Subcutaneous abdominal adipose tissue (tissue), 5 donors: ENCODE results near the gene APC2.

Experiments
- H3K27ac ChIP-seq: one replicate; pipeline ENCODE4 v1.7.0; 2013; ENCODE audit warnings: low read depth, mild to moderate bottlenecking, inconsistent platforms, low read length, moderate library complexity
- H3K27me3 ChIP-seq, 5 donors: one replicate each; pipeline ENCODE4 v1.7.0; 2013; ENCODE audit warnings: low read length in 5 of 5, inconsistent platforms in 1 of 5; ENCODE audit not compliant: control insufficient read depth in 5 of 5, insufficient read depth in 4 of 5
- H3K36me3 ChIP-seq, 5 donors: one replicate each; pipeline ENCODE4 v1.7.0; 2013; ENCODE audit warnings: low read length in 5 of 5; ENCODE audit not compliant: control insufficient read depth in 5 of 5, insufficient read depth in 5 of 5
- H3K4me1 ChIP-seq, 5 donors: one replicate each; pipeline ENCODE4 v1.7.0; 2013; ENCODE audit warnings: low read length in 5 of 5, mild to moderate bottlenecking in 3 of 5, moderate library complexity in 1 of 5; ENCODE audit not compliant: control insufficient read depth in 5 of 5, insufficient read depth in 5 of 5
- H3K4me3 ChIP-seq, 5 donors: one replicate each; pipeline ENCODE4 v1.7.0; 2013; ENCODE audit warnings: low read length in 5 of 5, low read depth in 1 of 5
- H3K9ac ChIP-seq, 5 donors: one replicate each; pipeline ENCODE4 v1.7.0; 2013; ENCODE audit warnings: low read length in 5 of 5, mild to moderate bottlenecking in 4 of 5, moderate library complexity in 3 of 5
- H3K9me3 ChIP-seq, 5 donors: one replicate each; pipeline ENCODE4 v1.7.0; 2013; ENCODE audit warnings: low read length in 5 of 5; ENCODE audit not compliant: control insufficient read depth in 5 of 5
- donor health status: healthy.
- donor health status: healthy.
- donor health status: healthy.
- donor health status: healthy.
- donor health status: healthy.

The APC2 gene

DNA sequence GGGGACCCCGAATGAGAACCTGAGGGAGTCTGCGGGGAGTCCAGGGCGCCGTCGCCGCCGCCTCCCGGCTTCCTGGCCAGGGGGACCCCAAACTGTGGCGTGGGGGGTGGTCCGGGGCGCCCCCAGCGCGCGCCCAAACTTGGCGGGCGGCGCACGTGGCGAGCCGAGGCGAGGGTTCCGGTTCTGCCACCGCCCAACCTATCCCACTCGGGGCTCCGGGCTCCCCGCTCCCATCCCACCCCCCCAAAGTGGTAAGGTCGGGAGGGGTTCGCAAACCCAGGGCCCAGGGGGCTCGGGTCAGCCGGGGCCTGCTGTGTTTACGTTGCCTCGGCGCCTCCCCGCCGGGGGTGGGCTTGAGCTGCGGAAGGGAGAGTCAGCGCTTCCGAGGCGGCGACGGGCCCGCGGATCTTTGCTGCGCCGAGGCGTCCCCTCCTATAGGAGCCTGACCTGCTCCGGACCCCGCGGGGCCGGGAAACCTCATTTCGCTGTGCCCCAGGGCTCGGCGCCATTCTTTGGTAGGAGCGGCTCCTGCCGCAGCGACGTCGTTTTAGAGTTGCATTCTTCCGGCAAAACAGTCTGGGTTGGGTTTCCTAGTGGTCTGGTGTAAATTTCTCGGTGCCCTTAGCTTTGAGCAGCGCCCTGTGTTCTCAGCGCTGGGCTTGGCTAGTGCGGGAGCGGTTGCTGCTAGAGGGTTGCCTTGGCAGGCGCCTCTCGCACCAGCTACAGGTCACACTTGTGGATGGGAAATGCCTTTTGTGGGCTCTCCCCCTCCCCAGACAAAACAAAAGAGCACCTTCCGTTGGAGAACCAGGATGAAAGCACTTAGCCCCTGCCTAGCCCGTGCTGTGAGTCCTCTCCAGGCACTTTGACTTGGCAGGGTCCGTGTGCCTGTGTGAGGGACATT lies 41.4 kb upstream of the APC2 start:
- peaks cover 0 to 16% (median 6%) of the 10 kb centered on the region in 5 donors for H3K36me3 ChIP-seq
- H3K9ac ChIP-seq, result peak overlapping the region; percentile 84 to 97 (median 97)
- peak overlapping the region; percentile 69 to 81 (median 73) for H3K4me3 ChIP-seq
- H3K27me3 ChIP-seq, result no peaks in the 10 kb centered on the region
- H3K4me1 ChIP-seq, result peaks cover 15 to 64% (median 55%) of the 10 kb centered on the region in 5 donors
- peak overlapping the region; percentile 83 for H3K27ac ChIP-seq
- H3K9me3 ChIP-seq, result no peaks in the 10 kb centered on the region

DNA sequence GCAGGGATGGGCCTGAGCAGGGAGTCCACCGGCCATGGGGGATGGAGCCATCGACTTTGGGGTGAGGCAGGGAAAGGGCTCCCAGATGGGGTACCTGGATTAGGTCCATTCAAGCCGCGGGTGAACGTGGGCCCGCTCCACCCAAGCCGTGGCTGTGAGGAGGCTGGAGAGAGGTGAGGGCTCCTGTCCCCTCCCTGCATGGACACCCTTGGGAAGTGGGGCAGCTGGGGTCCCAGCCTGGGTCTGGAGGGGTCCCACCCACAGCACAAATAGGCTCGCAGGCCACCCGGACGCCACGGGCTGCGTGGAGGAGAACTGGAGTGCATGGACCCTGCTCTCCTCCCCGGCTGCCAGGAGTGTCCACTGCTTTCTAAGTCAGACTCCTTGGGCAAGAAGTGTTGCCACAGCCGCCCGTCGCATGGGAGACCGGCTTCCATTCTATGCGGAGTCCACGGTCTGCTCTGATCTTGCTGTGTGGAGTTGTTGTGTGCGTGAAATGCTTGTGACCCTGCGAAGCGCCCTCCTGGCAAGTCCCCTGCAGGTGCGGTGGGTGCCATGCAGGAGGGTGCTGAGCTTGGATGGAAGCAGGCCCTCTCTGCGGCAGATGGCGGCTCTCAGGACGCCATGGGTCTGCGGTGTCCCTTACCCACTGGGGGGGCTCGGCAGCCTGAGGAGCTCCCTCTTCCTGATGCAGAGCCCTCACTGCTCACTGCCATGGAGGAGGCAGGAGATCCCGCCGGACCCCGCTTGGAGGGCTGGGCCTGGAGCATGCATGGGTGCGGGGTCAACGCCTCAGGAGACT lies 40.5 kb upstream of the APC2 start:
- H3K4me1 ChIP-seq, result peaks cover 15 to 68% (median 56%) of the 10 kb centered on the region in 5 donors
- H3K9ac ChIP-seq, result peak overlapping the region; percentile 84 to 97 (median 97)

DNA sequence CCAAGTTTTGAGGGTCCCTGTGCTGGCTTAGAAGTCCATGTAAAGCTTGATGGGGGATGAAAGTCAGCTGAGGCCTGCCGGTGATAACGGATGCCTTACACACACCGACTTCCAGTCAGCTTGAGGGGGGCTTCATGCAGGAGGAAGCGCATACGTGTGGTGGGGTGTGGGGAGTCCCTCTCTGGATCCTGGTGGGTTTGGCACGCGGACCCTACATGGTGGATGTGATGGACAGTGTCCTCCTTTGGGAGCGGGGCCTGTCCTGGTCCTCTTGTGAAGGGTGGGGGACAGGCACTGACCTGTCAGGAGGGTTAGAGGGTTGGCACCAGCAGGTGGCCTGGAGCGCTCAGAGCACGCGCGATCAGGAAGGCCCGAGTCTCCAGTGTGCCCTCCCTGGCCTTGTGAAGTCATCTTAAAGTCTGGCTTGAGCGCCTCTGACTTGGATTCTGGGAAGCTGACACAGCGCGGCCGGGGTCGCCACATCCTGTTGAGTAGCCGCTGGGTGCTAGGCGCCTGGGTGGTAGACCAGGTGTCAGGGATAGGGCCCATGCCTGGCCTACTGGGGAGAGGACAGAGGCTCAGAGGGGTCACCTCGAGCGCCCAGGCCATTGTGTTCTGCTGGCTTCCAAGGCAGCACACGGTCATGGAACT lies 39.7 kb upstream of the APC2 start:
- no peaks in the 10 kb centered on the region for H3K9me3 ChIP-seq
- peak overlapping the region in 4 of 5 donors; percentile 1 to 73 (median 30) for H3K4me3 ChIP-seq
- H3K27me3 ChIP-seq, result no peaks in the 10 kb centered on the region
- peaks cover 15 to 74% (median 62%) of the 10 kb centered on the region in 5 donors for H3K4me1 ChIP-seq
- H3K27ac ChIP-seq, result peak overlapping the region; percentile 77
- H3K36me3 ChIP-seq, result peaks cover 0 to 16% (median 6%) of the 10 kb centered on the region in 5 donors
- H3K9ac ChIP-seq, result peak overlapping the region in 4 of 5 donors; percentile 46 to 97 (median 70)

More for the DNA sequence above, 40.5 kb upstream of the APC2 start:
- H3K36me3 ChIP-seq, result peaks cover 0 to 16% (median 6%) of the 10 kb centered on the region in 5 donors
- peak overlapping the region; percentile 83 for H3K27ac ChIP-seq
- no peaks in the 10 kb centered on the region for H3K27me3 ChIP-seq
- peak overlapping the region; percentile 69 to 81 (median 73) for H3K4me3 ChIP-seq
- no peaks in the 10 kb centered on the region for H3K9me3 ChIP-seq

DNA sequence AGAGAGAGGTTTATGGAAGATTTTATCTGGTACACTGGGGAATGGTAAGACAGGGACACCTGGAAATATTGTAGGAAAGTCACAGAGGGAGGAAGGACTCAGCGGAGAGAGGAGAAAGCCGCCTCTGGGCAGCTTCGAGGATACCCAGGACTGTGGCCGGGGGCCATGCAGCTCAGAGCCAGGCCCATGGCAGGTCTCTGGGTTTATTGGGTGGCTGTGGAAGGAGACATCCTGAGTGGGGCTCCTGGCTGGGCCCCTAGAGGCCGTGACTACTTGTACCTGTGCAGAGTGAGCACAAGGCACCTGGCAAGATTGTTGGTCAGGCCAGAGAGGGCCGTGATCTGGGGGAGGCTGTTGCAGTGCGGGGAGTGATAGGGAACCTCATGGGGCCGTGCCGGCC lies 39.1 kb upstream of the APC2 start:
- Histone ChIP-seq H3K9ac (peak overlapping the region in 4 of 5 donors; percentile 46 to 97 (median 70)), H3K27me3 (no peaks in the 10 kb centered on the region), H3K27ac (peak overlapping the region; percentile 77), H3K4me3 (peak overlapping the region in 1 of 5 donors; percentile 3), H3K4me1 (peaks cover 19 to 79% (median 68%) of the 10 kb centered on the region in 5 donors), H3K9me3 (no peaks in the 10 kb centered on the region), H3K36me3 (peaks cover 0 to 16% (median 6%) of the 10 kb centered on the region in 5 donors)

DNA sequence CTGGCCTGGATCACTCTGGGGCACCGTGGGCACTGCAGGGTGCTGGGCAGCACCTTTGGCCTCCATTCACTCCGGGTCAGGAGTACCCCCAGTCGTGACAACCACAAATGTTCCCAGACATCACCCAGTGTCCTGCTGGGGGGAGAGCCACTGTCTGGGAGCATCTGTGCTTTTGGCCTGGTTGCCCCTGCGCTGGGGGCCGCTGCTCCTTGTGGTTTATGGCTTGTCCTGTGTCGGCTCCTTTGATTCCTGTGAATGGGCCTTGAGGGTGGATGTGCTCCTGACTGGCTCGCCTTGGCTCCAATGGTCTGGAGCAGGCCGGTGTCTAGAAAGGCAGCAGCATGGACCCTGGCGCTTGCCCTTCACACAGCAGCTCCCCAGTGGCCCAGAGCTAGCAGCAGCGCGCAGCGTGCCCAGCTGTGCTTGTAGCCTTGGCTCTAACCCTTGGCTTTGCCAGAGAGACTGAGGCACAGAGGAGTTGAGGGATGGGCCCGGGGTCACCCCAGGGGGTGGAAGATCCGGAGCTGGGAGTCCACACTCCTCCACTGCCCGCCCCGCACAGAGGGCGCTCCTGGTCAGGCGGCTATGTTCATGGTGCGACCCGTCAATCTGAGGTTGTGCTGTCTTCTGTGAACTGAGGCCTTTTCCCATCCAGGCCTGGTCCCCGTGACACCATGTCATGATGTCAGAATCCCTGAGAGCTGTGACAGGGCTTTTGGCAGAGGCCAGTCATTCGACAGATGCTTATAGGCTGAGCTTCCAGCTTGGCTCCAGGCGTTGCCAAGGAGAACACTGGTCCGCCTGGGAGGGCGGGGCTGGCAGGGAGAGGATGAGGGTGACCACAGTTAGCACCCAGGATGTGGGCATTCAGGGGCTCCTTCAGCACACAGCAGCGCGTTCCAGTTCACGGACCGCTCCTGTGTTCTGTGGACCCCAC lies 38.4 kb upstream of the APC2 start:
- Histone ChIP-seq H3K4me3 (peak overlapping the region in 1 of 5 donors; percentile 3), H3K36me3 (peaks cover 0 to 16% (median 6%) of the 10 kb centered on the region in 5 donors), H3K27ac (peak overlapping the region; percentile 77), H3K27me3 (no peaks in the 10 kb centered on the region), H3K4me1 (peaks cover 24 to 84% (median 73%) of the 10 kb centered on the region in 5 donors), H3K9me3 (no peaks in the 10 kb centered on the region), H3K9ac (peak overlapping the region in 4 of 5 donors; percentile 38 to 97 (median 68))

DNA sequence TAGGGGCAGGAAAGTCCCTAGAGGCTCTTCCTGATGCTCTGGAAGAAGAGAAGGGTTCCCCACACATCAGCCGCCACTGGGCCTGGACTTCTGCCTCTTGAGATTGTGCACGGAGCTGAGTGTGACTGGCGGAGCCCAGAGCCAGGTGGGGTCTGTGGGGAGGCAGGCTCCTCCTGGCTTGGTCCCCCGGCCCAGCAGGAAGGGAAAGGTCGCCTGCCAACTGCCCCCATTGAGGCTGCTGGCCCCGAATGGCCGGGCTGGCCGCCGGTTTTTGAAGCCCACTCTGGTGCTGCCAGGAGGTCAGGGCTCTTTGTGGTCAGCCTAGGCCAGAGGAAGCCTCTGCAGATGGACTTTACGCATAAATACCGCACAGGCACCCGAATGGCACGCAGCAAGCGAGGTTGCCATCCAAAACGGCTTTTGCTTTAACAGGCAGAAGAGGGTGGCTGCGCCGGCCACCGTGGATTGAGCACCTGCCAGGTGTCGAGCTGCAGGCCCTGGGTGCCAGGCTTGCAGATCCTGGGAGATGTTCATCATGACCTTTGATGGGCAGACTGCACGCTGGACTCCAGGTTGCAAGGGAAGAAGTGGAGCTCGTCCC lies 37.5 kb upstream of the APC2 start:
- Histone ChIP-seq H3K36me3 (peaks cover 0 to 16% (median 8%) of the 10 kb centered on the region in 5 donors), H3K9me3 (no peaks in the 10 kb centered on the region), H3K4me3 (no peak overlapping the region), H3K27ac (peak overlapping the region; percentile 77), H3K27me3 (no peaks in the 10 kb centered on the region), H3K4me1 (peaks cover 24 to 87% (median 79%) of the 10 kb centered on the region in 5 donors), H3K9ac (no peak overlapping the region)

DNA sequence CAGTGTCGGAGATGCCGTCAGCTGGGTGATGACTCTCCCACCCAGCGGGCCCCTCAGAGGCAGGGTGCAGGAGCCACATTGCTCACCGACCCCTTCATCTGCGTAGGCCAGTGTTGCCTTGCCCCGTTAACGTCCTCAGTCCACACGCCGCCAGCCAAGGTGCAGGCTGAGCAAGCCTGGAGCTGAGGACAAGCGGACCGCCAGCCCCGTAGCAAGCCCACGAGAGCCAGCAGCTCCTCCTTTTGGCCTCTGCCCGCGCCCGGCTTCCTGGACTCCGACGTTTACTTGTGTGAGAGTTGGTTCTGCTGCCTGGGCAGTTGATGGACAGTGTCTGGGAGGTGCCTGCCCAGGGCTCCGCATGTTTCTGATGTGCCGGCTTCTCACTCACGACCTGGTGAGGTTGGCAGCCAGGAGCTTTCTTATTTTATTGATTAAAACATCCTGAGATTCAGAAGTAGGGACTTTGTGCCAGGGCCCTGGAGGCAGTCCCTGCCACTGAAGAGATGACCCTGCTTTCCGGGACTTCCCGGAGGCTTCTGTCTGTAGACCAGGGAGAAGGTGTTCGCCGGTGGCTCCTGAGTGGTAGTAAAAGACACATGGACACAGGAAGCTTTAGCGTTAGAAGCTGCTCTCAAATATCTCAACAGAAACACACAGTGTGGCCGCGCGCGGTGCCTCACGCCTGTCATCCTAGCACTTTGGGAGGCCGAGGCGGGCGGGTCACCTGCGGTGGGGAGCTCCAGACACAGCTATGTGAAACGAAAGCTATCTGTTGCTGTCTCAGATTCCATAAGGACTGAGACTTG lies 36.7 kb upstream of the APC2 start:
- Histone ChIP-seq H3K9me3 (no peaks in the 10 kb centered on the region), H3K4me3 (no peak overlapping the region), H3K4me1 (peaks cover 24 to 91% (median 86%) of the 10 kb centered on the region in 5 donors), H3K27ac (peak overlapping the region; percentile 62), H3K27me3 (no peaks in the 10 kb centered on the region), H3K9ac (no peak overlapping the region), H3K36me3 (peaks cover 0 to 22% (median 15%) of the 10 kb centered on the region in 5 donors)
